ENCODE measurements around the gene MTX2.

MTX2 gene

DNA sequence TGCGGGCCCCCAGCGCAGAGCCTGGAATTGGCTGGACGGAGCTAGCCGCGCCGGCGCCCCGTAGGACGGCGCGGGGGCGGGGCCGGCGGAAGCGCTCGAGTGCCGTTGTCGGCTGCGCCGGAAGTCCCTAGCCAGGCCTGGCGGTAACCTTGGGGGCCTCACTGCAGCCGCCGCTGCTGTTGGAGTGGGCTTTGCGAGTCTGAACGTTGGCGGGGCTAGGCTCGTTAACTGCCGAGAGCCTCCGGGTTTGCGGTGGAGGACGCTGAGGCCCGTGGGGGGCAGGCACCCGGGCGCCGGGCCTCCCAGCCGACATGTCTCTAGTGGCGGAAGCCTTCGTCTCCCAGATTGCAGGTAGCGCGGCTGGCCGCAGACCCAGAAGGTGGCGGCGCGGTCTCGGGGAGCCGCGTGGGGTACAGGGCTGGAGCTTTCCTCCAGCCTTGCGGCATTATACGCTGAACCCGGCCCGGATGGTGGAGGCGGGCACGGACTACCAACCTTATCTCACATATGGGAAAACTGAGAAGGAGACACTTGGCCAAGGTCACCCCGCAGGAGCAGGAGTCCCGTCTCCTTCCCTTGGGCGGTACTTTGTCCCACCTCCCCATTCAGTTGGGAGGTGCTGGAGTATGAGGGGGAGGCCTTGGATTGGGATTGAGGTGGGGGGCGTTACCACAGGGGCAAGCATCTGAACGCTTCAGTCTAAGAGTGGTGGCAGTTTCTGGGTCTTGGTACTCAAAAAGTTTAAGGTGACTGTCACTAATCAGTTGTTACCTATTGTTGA, at the start of gene MTX2:
TSS of gene MTX2 (plus strand) at position 124 of the 781 bp plus-strand sequence. CDS start at position 312, 188 bp downstream.
- H3K27me3 ChIP-seq (replicated peaks): no peaks in the 10 kb centered on the region
- no peaks in the 10 kb centered on the region for H3K36me3 ChIP-seq (replicated peaks)
- H3K27ac ChIP-seq: peak within 1 kb of the TSS; percentile 61
- H3K4me3 ChIP-seq (ENCODE audit: low read depth, low read length): peak within 1 kb of the TSS; percentile 84
- TF ChIP-seq, protein P1, sequence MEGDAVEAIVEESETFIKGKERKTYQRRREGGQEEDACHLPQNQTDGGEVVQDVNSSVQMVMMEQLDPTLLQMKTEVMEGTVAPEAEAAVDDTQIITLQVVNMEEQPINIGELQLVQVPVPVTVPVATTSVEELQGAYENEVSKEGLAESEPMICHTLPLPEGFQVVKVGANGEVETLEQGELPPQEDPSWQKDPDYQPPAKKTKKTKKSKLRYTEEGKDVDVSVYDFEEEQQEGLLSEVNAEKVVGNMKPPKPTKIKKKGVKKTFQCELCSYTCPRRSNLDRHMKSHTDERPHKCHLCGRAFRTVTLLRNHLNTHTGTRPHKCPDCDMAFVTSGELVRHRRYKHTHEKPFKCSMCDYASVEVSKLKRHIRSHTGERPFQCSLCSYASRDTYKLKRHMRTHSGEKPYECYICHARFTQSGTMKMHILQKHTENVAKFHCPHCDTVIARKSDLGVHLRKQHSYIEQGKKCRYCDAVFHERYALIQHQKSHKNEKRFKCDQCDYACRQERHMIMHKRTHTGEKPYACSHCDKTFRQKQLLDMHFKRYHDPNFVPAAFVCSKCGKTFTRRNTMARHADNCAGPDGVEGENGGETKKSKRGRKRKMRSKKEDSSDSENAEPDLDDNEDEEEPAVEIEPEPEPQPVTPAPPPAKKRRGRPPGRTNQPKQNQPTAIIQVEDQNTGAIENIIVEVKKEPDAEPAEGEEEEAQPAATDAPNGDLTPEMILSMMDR (IDR thresholded peaks at IDR 0.05; ENCODE audit: low read depth, low read length, missing control alignments): peak; percentile 23
- peak; percentile 36 for DNase-seq
- in situ Hi-C loops (cut with HindIII; ENCODE audit: low pct_ligation_motif_present, low sequenced_read_pairs): no loop called here

DNA sequence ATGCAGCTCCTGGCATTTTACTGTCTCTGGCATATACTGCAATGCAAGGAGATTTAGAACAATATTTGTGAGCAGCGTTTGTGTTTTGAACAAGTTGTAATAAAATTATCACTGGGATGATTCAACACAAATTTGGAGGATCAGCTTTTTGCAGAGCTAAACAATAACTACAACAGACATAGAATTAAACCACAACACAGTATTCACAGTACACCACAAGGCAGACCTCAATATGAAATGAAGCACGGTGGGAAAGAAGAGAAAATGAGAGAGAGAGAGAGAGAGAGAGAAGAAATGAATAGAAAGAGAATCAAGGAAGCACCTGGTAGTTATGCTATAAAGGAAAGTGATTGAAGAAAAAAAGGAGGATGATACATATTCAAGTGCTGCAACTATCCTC, 41.4 kb upstream of the MTX2 start:
- TF ChIP-seq, protein P1 (IDR thresholded peaks at IDR 0.05; ENCODE audit: low read depth, low read length, missing control alignments): no peak

DNA sequence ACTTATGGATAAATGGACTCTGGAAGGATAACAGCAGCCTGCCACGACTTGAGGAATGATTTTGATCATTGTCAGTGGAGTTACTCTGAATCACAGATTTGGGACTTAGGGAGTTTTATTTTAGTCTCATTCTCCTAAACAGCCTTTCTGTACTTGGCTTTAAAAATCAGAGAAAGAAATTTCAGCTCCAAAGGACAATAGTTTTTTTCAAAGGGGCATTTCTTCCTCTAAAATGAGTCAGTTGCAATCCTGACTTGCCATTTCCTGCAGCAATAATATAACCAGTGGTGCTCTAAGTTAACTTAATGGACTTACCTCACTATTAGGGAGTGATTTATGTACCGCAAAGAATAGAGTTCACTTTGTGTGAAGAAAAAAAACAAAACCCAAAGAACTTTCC, 35.1 kb upstream of the MTX2 start:
- Histone ChIP-seq H3K27ac (no peak overlapping the region), H3K27me3 (replicated peaks) (no peaks in the 10 kb centered on the region), H3K4me3 (ENCODE audit: low read depth, low read length) (no peak overlapping the region), H3K36me3 (replicated peaks) (no peaks in the 10 kb centered on the region)
- in situ Hi-C loops (cut with HindIII; ENCODE audit: low pct_ligation_motif_present, low sequenced_read_pairs): no loop called here
- TF ChIP-seq, protein P1 (IDR thresholded peaks at IDR 0.05; ENCODE audit: low read depth, low read length, missing control alignments): no peak
- DNase-seq: no peak

More for the DNA sequence above, 41.4 kb upstream of the MTX2 start:
- no peaks in the 10 kb centered on the region for H3K36me3 ChIP-seq (replicated peaks)
- in situ Hi-C loops (cut with HindIII; ENCODE audit: low pct_ligation_motif_present, low sequenced_read_pairs): no loop called here
- H3K27me3 ChIP-seq (replicated peaks): no peaks in the 10 kb centered on the region
- H3K4me3 ChIP-seq (ENCODE audit: low read depth, low read length): no peak overlapping the region
- DNase-seq: no peak
- no peak overlapping the region for H3K27ac ChIP-seq

GRCh38 chr2:176234940-176235339, 34.3 kb upstream of the MTX2 start:
- TF ChIP-seq, protein P1 (IDR thresholded peaks at IDR 0.05; ENCODE audit: low read depth, low read length, missing control alignments): no peak
- H3K27ac ChIP-seq: no peak overlapping the region
- no peak for DNase-seq
- in situ Hi-C loops (cut with HindIII; ENCODE audit: low pct_ligation_motif_present, low sequenced_read_pairs): no loop called here
- H3K4me3 ChIP-seq (ENCODE audit: low read depth, low read length): no peak overlapping the region
- no peaks in the 10 kb centered on the region for H3K36me3 ChIP-seq (replicated peaks)
- H3K27me3 ChIP-seq (replicated peaks): no peaks in the 10 kb centered on the region

GRCh38 chr2:176237456-176237855, 31.8 kb upstream of the MTX2 start:
- in situ Hi-C loops (cut with HindIII; ENCODE audit: low pct_ligation_motif_present, low sequenced_read_pairs): no loop called here
- Histone ChIP-seq H3K4me3 (ENCODE audit: low read depth, low read length) (no peak overlapping the region), H3K27ac (no peak overlapping the region), H3K27me3 (replicated peaks) (no peaks in the 10 kb centered on the region), H3K36me3 (replicated peaks) (no peaks in the 10 kb centered on the region)
- no peak for DNase-seq
- TF ChIP-seq, protein P1 (IDR thresholded peaks at IDR 0.05; ENCODE audit: low read depth, low read length, missing control alignments): no peak
